Stimulated activated CD8-positive, alpha-beta memory T cell treated with anti-CD3 and anti-CD28 coated beads, Interleukin-12 subunit alpha, Interleukin-12 subunit beta, amount 100 ng/mL, for 1 hour (primary cell): Measurements from ENCODE around the gene JAKMIP1.

ENCODE experiments used
- DNase-seq: peaks from one replicate; pipeline ENCODE4 v3.0.0-alpha.2; 2020; ENCODE audit warnings: low read depth

Gene JAKMIP1

DNA sequence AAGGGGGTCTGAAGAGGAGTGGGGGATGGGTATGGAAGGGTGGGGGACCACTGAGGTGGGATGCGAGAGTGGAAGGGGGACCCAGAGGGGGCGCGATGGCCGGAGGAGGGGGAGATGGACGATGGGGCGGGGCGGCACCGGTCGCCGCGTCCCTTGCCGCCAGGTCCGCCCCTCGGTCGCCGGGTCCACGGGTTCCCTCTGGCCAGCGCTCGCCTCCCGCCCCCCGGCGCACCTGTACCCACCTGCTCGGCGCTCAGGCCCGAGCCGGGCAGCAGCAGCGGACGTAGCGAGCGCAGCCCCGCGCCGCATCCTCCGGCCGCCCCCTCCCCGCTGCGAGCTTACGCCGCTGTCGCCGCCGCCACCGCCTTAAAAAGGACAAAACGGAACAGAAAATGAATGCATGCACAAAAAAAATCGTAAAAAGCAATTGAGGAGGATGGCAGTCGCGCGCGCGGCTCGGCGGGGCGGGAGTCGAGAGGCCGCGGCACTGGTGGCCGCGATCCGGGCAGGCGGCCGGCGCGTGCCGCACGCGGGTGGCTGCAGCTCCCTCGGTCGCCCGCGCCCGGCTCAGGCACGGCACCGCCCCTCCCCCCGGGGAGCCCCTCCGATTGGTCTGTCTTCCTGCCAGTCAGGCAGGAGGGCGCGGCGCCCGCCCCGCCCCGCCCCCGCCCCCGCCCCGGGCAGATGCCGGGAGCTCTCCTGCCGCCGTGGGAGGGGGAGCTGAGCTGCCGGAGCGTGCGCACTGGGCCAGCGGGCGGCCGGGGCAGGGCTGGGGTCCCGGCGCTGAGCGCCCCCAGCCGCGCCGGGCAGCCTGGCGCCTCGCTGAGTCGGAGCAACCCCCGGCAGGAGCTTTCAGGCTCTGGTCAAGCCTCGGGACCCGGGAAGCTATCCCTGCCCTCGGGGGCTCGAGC, at the start of gene JAKMIP1:
Gene JAKMIP1, minus strand, starts transcription at position 539 of the 911 bp plus-strand sequence. CDS start 87,699 bp downstream, outside the sequence.
- DNase-seq, result peak; percentile 74

DNA sequence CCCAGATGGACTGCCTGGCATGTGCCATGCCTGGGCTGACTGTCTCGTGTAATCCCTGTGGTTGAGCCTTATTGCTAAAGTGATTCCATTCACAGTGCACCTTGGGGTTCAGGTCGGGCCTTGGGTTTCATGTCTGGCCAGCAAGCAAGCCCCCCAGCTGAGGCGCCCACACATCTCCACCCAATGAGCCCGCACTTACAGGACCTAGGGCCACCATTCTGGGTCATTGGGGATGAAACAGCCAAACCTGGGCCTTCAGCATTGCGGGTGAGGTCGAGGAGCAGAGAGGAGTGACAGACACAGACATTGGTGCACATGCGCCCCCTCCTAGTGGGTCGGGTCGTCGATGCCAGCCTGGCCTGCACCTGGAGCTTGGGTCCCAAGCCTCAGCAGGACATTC, 48.0 kb upstream of the JAKMIP1 start:
- DNase-seq, result no peak

DNA sequence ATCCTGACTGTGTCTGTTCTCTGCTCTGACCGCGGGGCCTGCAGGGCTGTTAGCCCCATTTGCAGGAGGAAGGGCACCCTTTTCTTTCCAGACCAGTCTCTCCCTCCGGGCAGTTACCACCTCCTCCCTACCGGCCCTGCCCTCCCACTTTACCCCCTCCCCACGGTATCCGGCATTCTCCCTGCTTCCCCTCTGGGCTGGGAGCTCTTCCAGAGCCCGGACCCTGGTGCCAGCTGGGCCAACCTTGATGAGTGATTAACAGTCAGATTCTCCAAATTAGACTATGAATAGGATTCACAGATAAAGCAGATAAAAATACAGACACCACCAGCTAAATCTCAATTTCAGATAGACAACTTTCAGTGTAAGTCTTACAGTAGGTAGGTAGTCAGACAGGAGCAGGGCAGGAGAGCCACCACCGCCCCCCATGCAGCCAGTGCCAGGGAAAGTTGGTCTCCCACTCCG, 45.9 kb upstream of the JAKMIP1 start:
- DNase-seq, result no peak

DNA sequence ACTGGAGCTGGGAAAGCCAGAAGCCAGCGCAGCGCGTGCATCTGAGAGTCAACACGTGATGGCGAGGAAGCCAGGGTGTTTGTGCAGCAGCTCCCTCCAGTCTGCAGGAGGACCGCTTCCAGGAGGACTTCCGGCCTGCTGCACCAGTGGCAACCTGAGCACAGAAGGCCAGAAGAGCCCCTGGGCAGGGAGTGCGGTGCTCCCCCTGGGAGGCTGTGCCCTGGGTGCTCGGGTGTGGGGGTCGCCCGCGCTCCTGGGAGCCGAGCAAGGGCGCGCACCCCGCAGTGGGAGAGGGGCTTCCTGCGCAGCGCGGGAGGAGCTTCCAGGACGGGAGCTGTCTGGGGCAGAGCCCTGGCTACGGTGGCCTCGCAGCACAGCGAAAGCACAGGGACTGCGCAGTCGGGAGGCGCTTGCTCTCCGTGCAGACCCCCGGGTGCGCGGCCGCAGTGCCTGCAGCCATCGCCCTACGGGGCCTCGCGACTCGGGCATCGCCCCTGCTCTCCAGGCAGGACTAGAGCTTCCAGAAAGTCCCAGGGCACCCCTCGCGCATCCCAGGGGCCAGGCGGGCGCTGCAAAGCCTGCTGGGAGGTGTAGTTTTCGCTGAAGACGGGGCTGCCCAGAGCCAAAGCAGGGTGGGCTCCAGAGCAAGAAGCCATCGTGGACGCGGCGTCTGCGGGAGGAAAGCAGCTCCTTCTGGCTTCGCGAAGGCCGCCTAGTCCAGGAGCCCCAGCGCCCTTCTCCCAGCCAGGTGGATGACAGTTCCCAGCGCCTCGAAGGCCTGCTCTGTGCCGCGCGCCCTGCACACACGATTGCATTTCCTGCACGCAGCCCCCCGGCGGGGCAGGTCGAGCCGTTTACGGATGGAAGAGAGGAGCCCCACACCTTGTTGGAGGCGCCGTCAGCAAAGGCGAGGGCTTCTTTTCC, 45.2 kb upstream of the JAKMIP1 start:
- DNase-seq, result no peak

DNA sequence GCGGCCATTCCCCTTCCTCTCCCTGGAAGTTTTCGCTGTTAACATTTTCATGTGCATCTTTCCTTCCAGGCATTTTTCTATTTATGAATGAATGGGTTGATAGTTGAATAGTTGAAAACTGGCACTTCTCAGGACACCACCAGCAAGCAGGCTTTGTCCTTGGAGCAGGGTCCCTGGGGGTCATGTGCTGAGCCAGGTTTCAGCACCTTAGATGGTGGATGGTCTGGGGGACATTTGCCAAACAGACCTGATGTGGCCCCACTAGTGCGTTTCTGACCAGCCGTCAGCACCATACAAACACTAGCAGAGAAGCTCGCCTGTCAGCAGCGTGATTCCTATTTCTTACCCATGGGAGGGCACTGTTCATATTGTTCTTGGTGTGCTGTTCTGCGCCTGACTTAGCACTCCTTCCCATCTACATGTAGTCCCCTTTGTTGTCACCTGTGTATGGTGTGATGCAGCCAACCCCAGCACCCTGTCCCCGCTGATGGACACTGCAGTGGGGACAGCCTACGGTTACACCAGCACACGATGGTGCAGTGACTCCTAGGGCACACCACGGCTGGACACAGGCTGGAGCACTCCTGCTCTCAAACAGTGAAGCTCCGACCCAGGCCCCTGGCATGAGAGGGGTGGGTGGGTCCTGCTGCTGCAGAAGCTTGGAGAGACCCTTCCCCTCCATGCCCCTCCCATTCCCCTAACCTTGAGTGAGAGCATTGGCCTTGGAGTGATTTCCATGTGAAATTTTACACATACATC, 42.1 kb upstream of the JAKMIP1 start:
- DNase-seq, result no peak

DNA sequence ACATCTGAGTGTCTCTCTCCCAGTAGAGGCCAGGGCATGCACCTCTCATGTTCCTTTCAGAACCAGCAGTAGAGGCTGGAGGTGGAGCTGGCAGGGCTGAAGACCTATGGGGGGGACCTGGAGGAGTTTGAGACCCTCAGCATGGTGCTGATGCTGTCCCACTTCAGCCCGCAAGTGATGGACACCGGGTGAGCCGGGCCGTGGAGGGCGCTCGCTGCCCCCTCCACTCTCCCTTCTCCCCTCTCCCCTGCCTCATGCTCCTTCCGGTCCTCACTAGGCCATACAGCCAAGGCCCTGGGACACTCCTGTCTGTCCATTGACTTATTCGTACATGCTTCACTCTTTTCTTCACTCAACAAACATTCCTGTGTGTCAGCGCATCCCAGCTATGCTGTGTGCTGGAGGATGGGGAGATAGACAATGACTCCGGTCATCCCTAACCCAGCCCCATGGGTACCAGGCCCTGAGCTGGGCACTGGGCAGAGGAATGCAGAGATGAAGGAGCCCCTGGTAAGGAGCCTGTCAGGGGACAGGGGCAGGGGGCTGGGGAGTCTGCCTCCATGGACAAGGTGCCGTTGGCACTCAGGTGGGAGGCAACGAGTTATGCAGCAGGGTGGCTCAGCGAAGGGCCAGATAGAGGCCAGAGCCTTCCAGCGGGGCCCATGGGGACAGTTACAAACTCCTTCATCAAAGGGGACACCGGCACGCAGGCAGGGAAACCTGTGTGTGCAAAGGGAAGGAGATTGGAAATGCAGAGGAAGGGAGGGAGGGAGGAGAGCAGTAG, 40.9 kb upstream of the JAKMIP1 start:
- no peak for DNase-seq

DNA sequence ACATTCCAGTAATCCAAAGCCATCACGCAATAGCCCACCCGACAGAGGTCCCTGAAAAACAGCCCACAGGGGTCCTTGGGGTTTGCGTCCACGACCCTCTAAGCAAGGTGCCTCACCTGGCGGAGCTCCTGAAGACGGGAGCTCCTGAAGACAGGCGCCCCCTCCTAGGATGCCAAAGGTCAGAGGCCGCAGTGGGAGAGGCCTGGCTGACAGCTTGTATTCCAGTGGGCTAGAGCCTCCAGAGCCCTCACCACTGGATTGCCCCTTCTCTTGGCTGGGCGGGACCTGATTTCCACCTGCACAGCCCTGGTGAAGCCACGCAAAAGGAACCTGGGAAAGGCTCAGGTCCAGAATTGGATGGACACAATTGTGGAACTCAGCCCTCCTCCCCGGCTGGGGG, 39.6 kb upstream of the JAKMIP1 start:
- DNase-seq, result no peak

DNA sequence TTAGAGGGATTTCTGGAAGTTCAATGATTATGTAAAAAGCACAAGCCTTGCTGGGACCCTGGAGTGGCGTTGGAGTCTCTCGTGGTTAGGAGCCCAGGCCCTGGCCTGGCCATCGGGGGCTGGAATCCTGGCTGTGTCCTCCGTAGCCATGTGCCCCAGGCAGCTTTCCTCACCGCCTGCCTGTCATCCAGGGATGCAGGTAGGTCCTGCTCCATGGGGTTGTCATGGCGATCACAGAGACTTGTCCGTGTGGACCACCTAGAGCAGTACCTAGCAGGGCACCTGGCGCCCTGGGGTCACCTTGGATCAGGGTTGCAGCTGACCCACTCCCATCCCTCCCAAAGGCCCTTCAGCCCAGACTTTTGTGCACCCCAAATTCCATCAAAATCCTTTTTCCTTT, 39.1 kb upstream of the JAKMIP1 start:
- no peak for DNase-seq

DNA sequence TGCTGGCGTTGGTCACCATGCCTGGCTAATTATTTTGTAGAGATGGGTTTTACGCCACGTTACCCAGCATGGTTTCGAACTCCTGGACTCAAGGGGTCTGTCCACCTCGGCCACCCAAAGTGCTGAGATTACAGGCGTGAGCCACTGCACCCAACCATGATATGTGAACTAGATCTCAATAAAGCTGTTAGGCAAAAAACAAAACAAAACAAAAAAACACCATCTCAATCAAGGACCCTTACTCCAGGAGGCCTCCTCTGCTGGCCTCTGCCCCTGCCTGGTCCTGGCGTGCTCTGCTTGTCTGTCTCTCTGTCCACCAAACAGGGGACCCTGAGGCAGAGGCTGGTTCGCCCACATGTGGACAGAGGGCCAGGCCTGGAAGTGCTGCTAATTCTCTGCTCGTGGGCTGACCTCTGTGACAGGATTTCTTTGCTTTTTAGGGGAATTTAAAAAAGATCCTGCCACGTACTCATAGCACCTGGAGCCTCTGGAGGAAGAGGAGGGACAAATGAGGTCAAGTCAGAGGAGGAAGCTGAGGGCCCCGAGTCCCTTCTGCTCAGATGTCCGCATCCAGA, 36.6 kb upstream of the JAKMIP1 start:
- no peak for DNase-seq

DNA sequence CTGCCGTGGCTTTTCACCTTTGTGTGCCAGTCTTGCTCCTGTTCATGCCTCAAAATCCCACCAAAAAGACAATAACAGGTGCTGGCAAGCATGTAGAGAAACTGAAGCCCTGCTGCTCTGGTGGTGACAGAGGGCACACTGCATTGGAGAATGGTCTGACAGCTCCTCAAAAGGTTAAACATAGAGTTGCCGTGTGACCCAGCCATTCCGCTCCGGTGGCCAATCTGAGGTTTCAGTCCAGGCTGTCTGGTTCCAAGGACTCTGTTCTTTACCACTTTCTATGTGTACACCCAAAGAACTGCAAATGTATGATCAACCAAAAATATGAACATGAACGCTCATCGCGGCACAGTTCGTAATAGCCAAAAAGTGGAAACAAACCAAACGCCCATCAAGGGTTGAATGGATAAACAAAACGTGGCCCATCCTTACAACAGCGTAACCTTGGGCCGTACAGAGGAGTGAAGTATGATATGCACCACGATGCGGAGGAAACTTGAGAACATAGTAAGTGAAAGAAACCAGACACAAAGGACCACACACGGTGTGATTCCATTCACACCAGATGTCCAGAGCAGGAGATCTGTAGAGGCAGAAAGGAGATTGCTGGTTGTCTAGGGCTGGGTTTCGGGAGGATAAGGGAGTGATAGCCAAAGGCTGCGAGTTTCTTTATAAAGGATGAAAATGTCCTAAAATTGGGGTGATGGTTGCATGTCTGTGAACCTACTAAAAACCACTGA, 35.7 kb upstream of the JAKMIP1 start:
- DNase-seq, result no peak

DNA sequence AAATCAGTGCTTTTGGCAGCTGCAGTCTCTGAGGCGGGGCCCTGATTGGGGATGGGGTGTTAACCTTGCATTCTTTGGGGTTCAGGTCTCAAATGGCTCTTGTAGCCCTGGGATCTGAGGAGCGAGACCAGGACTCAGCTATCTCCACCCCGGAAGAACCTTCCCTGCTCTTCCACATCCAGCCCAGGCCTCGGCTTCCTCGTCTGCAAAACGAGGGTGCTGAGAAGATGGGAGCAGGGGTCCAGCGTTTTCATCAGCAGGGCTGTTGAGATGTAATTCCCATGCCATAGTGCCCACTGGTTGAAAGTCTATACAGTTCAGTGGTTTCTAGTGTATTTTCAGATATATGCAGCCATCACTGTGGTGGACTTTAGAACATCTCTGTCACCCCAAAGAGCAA, 34.7 kb upstream of the JAKMIP1 start:
- no peak for DNase-seq

DNA sequence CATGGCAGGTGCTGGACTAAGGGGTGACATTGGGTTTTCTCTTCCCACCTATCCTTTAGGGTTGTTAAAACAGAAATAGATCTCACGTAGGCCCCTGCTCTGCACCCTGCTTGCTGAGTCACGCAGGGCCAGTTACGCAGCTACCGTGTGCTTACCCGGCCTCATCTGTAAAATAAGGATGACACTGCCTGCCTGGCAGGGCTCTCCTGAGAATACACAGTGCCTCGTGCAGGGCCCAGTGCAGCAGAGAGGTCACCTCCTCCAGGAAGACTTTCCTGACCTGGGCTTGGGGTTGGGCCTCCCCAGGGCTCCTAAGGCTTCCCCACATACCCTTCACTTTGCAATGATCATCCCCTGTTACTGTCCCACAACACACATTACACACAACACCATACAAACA, 33.6 kb upstream of the JAKMIP1 start:
- DNase-seq, result no peak

DNA sequence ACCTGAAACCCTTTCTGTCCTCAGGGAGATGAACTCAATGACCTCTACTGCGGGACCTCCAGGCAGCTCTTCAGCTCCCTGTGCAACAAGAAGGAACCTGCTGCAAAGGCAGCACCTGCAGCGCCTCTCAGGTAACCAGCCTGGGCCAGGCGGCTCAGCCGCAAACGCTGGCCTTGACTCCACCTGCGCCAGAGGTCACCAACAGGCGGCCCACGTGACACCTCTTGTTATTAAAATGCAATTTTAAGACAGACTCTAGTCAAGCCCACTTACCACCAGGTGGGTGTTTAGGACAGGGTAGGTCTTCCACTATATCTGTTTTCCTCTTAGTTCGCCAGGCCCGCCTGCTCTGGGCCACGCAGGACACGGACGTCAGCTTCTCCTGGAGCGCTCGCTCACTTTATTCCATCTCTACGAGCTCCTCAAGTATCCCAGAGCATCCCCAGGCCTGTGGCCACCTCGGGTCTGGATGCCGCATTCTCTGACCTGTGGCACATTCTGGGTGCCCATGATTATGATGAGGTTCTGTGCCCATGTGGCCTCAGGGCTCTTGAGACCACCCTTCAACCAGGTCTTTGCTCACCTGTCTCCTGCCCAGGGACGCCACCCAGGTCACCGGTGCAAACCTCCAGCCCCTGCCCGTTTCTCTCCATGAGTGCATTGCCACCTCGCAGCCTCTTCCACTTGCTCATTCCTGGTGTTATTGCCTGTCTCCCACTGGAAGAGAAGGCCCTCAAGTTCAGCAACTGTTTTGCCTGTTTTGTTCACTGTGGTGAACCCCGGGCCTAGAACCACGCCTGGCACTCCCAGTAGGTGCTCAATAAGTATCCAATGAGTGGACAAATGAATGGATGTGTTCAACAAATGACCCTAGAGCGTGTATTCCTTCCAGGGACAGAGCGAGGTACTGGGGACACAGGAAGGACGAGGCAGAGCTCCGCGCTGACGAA, 32.8 kb upstream of the JAKMIP1 start:
- no peak for DNase-seq

DNA sequence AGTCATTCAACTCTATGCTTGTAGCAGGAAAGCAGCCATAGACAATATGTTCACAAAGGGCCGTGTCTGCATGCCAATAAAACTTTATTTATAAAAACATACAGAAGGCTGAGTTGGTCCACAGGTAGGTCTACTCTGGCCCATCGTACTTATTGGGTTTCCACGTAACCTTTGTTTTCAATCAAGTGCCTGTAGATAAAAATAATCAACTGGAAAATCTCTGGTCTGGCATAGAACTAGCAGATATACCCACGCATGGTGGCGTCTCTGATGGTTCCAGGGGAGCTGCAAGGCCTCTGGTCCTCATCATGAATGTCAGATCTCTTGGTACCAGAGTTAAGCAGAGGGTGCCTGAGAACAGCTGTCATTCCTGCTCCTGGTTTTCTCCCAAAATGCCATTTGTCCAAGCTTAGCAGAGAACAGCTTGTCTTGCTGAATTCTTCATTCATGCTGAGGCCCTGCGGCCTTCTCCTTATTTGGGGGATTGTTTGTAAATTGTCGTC, 31.4 kb upstream of the JAKMIP1 start:
- no peak for DNase-seq

DNA sequence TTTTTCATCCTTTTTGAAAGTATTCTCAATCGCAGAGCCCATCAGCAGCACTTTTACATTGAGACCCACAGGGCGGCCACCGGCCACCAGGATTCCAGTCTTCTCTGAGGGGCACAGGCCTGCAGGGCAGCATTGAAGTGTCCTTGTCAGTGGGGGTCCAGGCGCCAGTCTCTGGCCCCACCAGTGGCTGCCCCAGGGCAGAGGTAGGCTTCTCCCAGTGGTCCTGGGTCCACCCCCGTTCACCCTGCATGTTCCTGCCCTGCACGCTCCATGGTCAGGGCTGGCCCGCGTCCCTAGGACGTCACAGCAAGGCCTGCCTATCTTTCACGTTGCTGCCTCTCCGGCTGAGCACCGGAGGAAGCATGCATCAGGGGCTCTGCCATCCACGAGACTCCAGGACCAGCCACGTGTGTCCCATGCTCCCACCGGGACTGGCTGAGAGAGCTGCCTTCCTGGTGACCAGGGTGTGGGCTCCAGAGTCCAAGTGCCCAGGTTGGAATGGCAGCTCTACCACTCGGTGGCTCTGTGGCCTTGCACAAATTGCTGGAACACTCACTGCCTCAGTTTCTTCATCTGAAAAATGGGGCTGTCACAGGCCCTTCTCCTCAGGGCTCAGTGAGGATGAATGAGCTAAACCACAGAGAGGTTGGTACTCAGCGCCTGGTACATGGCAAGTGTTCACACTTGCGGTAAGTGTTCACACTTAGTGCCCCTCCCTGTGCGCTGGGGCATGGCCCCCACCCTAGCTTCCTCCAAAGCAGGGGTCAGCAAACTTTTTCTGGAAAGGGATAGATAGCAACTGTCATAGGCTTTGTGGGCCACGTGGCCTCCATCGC, 30.7 kb upstream of the JAKMIP1 start:
- DNase-seq, result no peak

DNA sequence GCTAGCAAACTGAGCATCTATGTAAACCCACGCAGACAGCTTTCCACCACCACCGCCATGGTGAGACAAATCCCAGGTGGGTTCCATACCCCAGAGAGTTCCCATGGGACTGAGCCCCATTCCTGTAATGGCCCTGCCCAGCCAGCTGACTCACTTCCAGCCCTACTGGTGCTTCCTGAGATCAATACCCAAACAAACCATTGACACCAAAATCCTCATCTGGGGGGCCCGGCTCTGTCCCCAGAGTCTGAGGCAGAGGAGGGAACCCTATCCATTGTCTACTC, 30.1 kb upstream of the JAKMIP1 start:
- DNase-seq, result no peak

DNA sequence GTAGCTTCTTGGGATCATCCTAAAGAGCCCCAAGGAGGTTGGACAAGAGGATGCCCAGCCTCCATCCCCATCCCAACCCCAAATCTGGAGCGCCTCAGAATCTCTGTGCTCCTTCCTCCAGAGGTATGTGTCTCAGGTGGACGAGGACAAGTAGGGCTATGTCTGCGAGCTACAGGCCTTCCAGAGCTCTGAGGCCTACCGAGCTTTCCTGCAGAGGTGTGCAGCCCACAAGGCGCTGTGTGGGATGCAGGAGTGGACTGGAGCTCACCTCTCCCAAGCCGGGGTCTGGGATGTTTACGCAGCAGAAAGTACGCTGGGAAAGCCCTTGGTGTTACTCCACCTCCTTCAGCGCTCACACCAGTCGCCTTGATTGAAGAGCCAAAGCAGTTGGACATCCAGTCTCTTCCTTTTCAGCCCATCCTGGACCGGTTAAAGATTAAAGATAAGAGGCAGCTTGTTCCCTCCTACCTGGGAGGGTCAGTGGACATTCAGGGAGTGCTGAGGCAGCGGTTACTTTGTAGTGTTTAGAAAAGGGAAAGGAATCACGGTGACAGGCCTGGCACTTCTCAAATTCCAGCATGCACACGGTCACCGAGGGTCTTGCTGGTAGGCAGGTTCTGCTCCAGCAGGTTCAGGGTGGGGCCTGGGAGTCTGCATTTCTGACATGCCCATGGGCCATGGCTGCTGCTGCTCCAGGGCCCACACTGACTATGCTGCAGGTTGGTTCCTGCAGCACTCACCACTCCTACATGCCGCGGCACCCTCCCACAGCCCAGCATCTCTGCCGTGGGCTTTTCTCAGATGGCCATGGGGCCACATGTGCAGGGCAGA, 29.5 kb upstream of the JAKMIP1 start:
- no peak for DNase-seq
